ENCODE results near the gene OPRD1.

Gene OPRD1

GRCh38 chr1:28775121-28775942, 36.6 kb upstream of the OPRD1 start:
- Histone ChIP-seq H3K4me1 (peaks cover 3% of the 10 kb centered on the region), H3K79me2 (no peaks in the 10 kb centered on the region), H2AFZ (peak overlapping the region; percentile 84), H3K4me3 (ENCODE audit: low read depth, low read length) (peak overlapping the region; percentile 48), H3K27me3 (ENCODE audit: control insufficient read depth, insufficient read depth, low read length) (no peaks in the 10 kb centered on the region), H3K9me3 (ENCODE audit: control insufficient read depth, low read length) (no peaks in the 10 kb centered on the region), H3K4me2 (ENCODE audit: low read length) (peak overlapping the region; percentile 70), H3K36me3 (ENCODE audit: control insufficient read depth, insufficient read depth, low read length) (no peaks in the 10 kb centered on the region), H3K27ac (peak overlapping the region; percentile 81), H3K9ac (no peak overlapping the region)
- TF ChIP-seq CTCF (IDR thresholded peaks at IDR 0.05), result no peak

DNA sequence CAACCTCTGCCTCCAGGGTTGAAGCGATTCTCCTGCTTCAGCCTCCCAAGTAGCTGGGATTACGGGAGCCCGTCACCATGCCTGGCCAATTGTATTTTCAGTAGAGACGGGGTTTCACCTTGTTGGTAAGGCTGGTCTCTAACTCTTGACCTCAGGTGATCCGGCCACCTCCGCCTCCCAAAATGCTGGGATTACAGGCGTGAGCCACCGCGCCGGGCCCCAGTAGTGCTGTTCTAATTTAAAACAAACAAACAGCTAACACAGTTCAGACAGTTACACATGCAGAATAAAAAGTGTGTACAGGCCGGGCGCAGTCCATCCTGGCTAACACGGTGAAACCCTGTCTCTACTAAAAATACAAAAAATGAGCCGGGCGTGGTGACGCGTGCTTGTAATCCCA, 35.6 kb upstream of the OPRD1 start:
- no peak overlapping the region for H2AFZ ChIP-seq
- peaks cover 3% of the 10 kb centered on the region for H3K4me1 ChIP-seq
- H3K27me3 ChIP-seq (ENCODE audit: control insufficient read depth, insufficient read depth, low read length), result no peaks in the 10 kb centered on the region
- no peaks in the 10 kb centered on the region for H3K79me2 ChIP-seq
- no peak for TF ChIP-seq CTCF (IDR thresholded peaks at IDR 0.05)
- no peak overlapping the region for H3K27ac ChIP-seq
- H3K4me2 ChIP-seq (ENCODE audit: low read length), result no peak overlapping the region
- no peaks in the 10 kb centered on the region for H3K36me3 ChIP-seq (ENCODE audit: control insufficient read depth, insufficient read depth, low read length)
- H3K9ac ChIP-seq, result no peak overlapping the region
- no peaks in the 10 kb centered on the region for H3K9me3 ChIP-seq (ENCODE audit: control insufficient read depth, low read length)
- no peak overlapping the region for H3K4me3 ChIP-seq (ENCODE audit: low read depth, low read length)

- Histone ChIP-seq H3K4me3 (ENCODE audit: low read depth, low read length) (no peak overlapping the region), H3K4me2 (ENCODE audit: low read length) (no peak overlapping the region), H3K79me2 (no peaks in the 10 kb centered on the region), H3K36me3 (ENCODE audit: control insufficient read depth, insufficient read depth, low read length) (no peaks in the 10 kb centered on the region), H3K9ac (no peak overlapping the region), H3K27me3 (ENCODE audit: control insufficient read depth, insufficient read depth, low read length) (no peaks in the 10 kb centered on the region), H3K9me3 (ENCODE audit: control insufficient read depth, low read length) (no peaks in the 10 kb centered on the region), H3K27ac (no peak overlapping the region), H2AFZ (no peak overlapping the region), H3K4me1 (peaks cover 3% of the 10 kb centered on the region)
- no peak for TF ChIP-seq CTCF (IDR thresholded peaks at IDR 0.05)
Measured at GRCh38 chr1:28778021-28778420, 33.9 kb upstream of the OPRD1 start.

DNA sequence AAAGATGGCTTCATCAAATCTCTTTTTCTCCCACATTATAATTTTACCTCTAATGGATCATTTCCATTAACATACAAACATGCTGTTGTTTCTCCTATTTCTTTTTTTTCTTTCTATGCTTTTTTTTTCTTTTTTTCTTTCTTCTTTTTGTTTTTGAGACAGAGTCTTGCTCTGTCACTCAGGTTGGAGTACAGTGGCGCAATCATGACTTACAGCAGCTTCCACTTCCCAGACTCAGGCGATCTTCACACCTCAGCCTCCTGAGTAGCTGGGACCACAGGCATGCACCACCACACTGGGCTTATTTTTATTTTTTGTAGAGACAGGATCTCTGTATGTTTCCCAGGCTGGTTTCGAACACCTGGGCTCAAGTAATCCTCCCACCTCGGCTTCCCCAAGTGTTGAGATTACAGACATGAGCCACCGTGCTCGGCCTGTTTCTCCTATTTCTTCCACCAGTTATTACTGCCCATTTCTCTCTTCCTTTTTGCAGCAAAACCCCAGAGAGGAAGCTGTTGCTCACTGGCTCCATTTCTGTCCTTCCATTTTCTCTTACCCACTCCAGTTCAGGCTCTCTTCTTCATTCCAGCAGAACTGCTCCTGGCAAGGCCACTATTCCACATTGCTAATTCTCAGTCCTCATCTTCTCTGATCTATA, 32.1 kb upstream of the OPRD1 start:
- Histone ChIP-seq H3K27ac (no peak overlapping the region), H2AFZ (no peak overlapping the region), H3K9ac (no peak overlapping the region), H3K79me2 (no peaks in the 10 kb centered on the region), H3K36me3 (ENCODE audit: control insufficient read depth, insufficient read depth, low read length) (no peaks in the 10 kb centered on the region), H3K27me3 (ENCODE audit: control insufficient read depth, insufficient read depth, low read length) (no peaks in the 10 kb centered on the region), H3K4me1 (peaks cover 3% of the 10 kb centered on the region), H3K4me2 (ENCODE audit: low read length) (no peak overlapping the region), H3K9me3 (ENCODE audit: control insufficient read depth, low read length) (no peaks in the 10 kb centered on the region), H3K4me3 (ENCODE audit: low read depth, low read length) (no peak overlapping the region)
- no peak for TF ChIP-seq CTCF (IDR thresholded peaks at IDR 0.05)

Data from parathyroid adenoma (tissue), 2 donors.